SH-SY5Y (cell line): Measurements from ENCODE around the gene CD52.

Experiments
- GATA2 ChIP-seq: IDR thresholded peaks from 2 replicates; pipeline ENCODE4 v1.6.1; 2011; ENCODE audit warnings: mild to moderate bottlenecking, low read depth, low read length
- GATA3 ChIP-seq: IDR thresholded peaks from 2 replicates; pipeline ENCODE4 v1.6.1; 2011; ENCODE audit warnings: low read depth, mild to moderate bottlenecking, low read length, moderate library complexity

GRCh38 chr1:26283871-26284596 lies 33.7 kb upstream of the CD52 start:
- TF ChIP-seq GATA3, result no peak
- TF ChIP-seq GATA2, result no peak
